Heart right ventricle (tissue), 16 donors: ENCODE data around the gene ZSCAN5A. TPM values are rescaled to one million over a fixed set of nuclear protein-coding genes. Genes with fewer than 3 reads are reported as not detected.
"Not testable (repeated sequence)": the region's sequence is repeated elsewhere in the genome, so short reads cannot be mapped to it uniquely, and the experiment has no call there.

Experiments
- ATAC-seq, 8 donors: fragments of 200-7000 bp; cut with Tn5 transposase; one replicate each; pipeline ENCODE4 v1.9.1; 2020; ENCODE audit warnings: mild to moderate bottlenecking in 8 of 8, moderate library complexity in 8 of 8, moderate number of reproducible peaks in 1 of 8
- DNase-seq, 2 donors: peaks; one replicate each; pipeline ENCODE4 v3.0.0-alpha.2; 2020
- H3K27ac ChIP-seq, 10 donors: fragments of 200-600 bp; sonication (generic) in 2 of 10; one replicate each; pipeline versions ENCODE4 v1.5.0 to v1.8.0; 2020 to 2022; ENCODE audit warnings: mild to moderate bottlenecking in 3 of 10
- H3K27me3 ChIP-seq, 7 donors: fragments of 200-600 bp; one replicate each; pipeline ENCODE4 v1.8.0; 2021 to 2022; ENCODE audit warnings: mild to moderate bottlenecking in 2 of 7
- H3K36me3 ChIP-seq, 9 donors: fragments of 200-600 bp; sonication (generic) in 1 of 9; one replicate each; pipeline versions ENCODE4 v1.5.0 to v1.8.0; 2020 to 2022; ENCODE audit warnings: mild to moderate bottlenecking in 2 of 9
- H3K4me1 ChIP-seq, 9 donors: fragments of 200-600 bp; sonication (generic) in 1 of 9; one replicate each; pipeline versions ENCODE4 v1.5.0 to v1.8.0; 2020 to 2022; ENCODE audit warnings: mild to moderate bottlenecking in 4 of 9
- H3K4me3 ChIP-seq, 10 donors: fragments of 200-600 bp; sonication (generic) in 2 of 10; one replicate each; pipeline versions ENCODE4 v1.5.0 to v1.8.0; 2020 to 2022; ENCODE audit warnings: mild to moderate bottlenecking in 7 of 10, moderate library complexity in 2 of 10
- H3K9me3 ChIP-seq, 11 donors: fragments of 200-600 bp in 10 of 11; sonication (generic) in 2 of 11; one replicate each; pipeline versions ENCODE4 v1.5.0 to v1.8.0; 2013 to 2022; ENCODE audit warnings: mild to moderate bottlenecking in 2 of 11, control low read depth in 1 of 11, moderate library complexity in 1 of 11
- CTCF ChIP-seq, 9 donors: fragments of 200-600 bp; sonication (generic) in 2 of 9; IDR thresholded peaks; one replicate each; pipeline versions ENCODE4 v1.5.0 to v1.8.0; 2021 to 2022; ENCODE audit warnings: antibody characterized with exemption in 9 of 9, mild to moderate bottlenecking in 5 of 9, moderate library complexity in 1 of 9
- WGBS, 2 donors: extraction: QIAGEN DNeasy Blood & Tissue Kit; methylation state at CpG; one replicate each; pipeline ENCODE4 v1.1.7; 2013; ENCODE audit warnings: inconsistent platforms in 1 of 2; 5-methylcytosine and 5-hydroxymethylcytosine counted together
- intact Hi-C, 10 donors: fragments of 100-400 bp; cut with DNase I; formaldehyde crosslinking; loops; one replicate each; pipeline versions ENCODE4 v1.11.1 to v1.14.2; 2022
- polyA plus RNA-seq, 2 donors: library from polyadenylated mRNA; stranded (reverse); fragments of 200-250 nt; gene quantifications; one replicate each; pipeline ENCODE4 v1.2.3, GENCODE V29; 2013
- total RNA-seq, 10 donors: library from RNA; stranded (reverse); fragmentation: NEBNext Ultra II Directional in 3 of 10; extraction: Animal tissue kit (Norgen Biotek cat#: 25700) in 3 of 10; gene quantifications; one replicate each; pipeline versions ENCODE4 v1.2.1 to v1.2.4, GENCODE V29; 2021 to 2023
- donor health status: Arrhythmogenic right ventricular cardiomyopathy.
- donor health status: ischemic (EF 13 %, LVEDD 7.1; RV severe dilation, severe dysfunction).
- donor health status: healthy with polysubstance abuse.
- donor health status: DM: no; HTN: yes; CAD: no.
- donor health status: DM: no; HTN: no; CAD: no.
- donor health status: ischemic (EF 25% LVEDD 6.9; RV normal size, moderate dysfunction).
- donor health status: ischemic (EF 25% LVEDD 5.7; RV mildly dilated, moderate dysfunction).
- donor health status: healthy.
- donor health status: DM: yes; HTN: yes; CAD: no.
- donor health status: Ischemic cardiomyopathy.
- donor health status: ischemic (EF 35%, LVEDD 5.7; RV mildly dilated, moderate dysfunction).
- donor health status: nonischemic (EF 11% LVEDD 7.7; RV severe dilation, severe dysfunction).
- donor health status: DM: yes; HTN: yes; CAD: no.
- donor health status: PGD.
- donor health status: ischemic (EF 29% LVEDD 5.4; RV normal size, mild dysfunction).
- donor health status: nonischemic (EF 23%, LVEDD 6.1; RV moderate dilation, normal function).

The ZSCAN5A gene
- total and polyA plus RNA-seq, 12 donors: 9.5 to 33.4 (median 20.5) TPM

- no peak for ATAC-seq
- 75 to 83% methylated on average over 6 of the region's 6 CpGs for WGBS, 2 donors
- no peak for TF ChIP-seq CTCF (IDR thresholded peaks at IDR 0.05)
- intact Hi-C loops: no loop called here
- Histone ChIP-seq H3K9me3 (no peaks in the 10 kb centered on the region), H3K27me3 (peaks cover 0 to 3% (median 0%) of the 10 kb centered on the region in 7 donors), H3K27ac (no peak overlapping the region), H3K36me3 (peaks cover 0 to 11% (median 0%) of the 10 kb centered on the region in 9 donors), H3K4me3 (no peak overlapping the region), H3K4me1 (peaks cover 0 to under 1% (median 0%) of the 10 kb centered on the region in 9 donors)
- DNase-seq: no peak
Measured at GRCh38 chr19:56222901-56223300, 91.7 kb downstream of the ZSCAN5A start.

GRCh38 chr19:56221851-56222250 is 92.8 kb downstream of the ZSCAN5A start:
- H3K27me3 ChIP-seq: peaks cover 0 to 13% (median 6%) of the 10 kb centered on the region in 7 donors
- no peaks in the 10 kb centered on the region for H3K9me3 ChIP-seq
- H3K36me3 ChIP-seq: peaks cover 0 to 11% (median 0%) of the 10 kb centered on the region in 9 donors
- no peak for TF ChIP-seq CTCF (IDR thresholded peaks at IDR 0.05)
- H3K4me3 ChIP-seq: no peak overlapping the region
- no peak overlapping the region for H3K27ac ChIP-seq
- peaks cover 0 to 11% (median 6%) of the 10 kb centered on the region in 9 donors for H3K4me1 ChIP-seq
- 92 to 96% methylated on average over 14 of the region's 14 CpGs for WGBS, 2 donors
- no peak for DNase-seq
- ATAC-seq: no peak
- intact Hi-C loops: no loop called here

- H3K27ac ChIP-seq, H3K4me3 ChIP-seq, intact Hi-C loops, ATAC-seq, DNase-seq, H3K9me3 ChIP-seq: not testable (repeated sequence)
- Histone ChIP-seq H3K36me3 (peaks cover 0 to 11% (median 0%) of the 10 kb centered on the region in 9 donors), H3K4me1 (peaks cover 0 to 11% (median 6%) of the 10 kb centered on the region in 9 donors), H3K27me3 (peaks cover 0 to 17% (median 6%) of the 10 kb centered on the region in 7 donors)
- peak in 5 of 9 donors; percentile 6 to 31 (median 23) for TF ChIP-seq CTCF (IDR thresholded peaks at IDR 0.05)
- WGBS, 2 donors: 63 to 64% methylated on average over 9 of the region's 9 CpGs
Measured at GRCh38 chr19:56221442-56221841, 93.2 kb downstream of the ZSCAN5A start.

- Histone ChIP-seq H3K27me3 (peaks cover 0 to 18% (median 7%) of the 10 kb centered on the region in 7 donors), H3K4me1 (peaks cover 0 to 11% (median 6%) of the 10 kb centered on the region in 9 donors), H3K9me3 (no peaks in the 10 kb centered on the region), H3K36me3 (peaks cover 0 to 11% (median 0%) of the 10 kb centered on the region in 9 donors), H3K4me3 (no peak overlapping the region), H3K27ac (no peak overlapping the region)
- ATAC-seq: no peak
- WGBS, 2 donors: 85% methylated on average over 10 of the region's 10 CpGs
- DNase-seq: no peak
- intact Hi-C loops: no loop called here
- no peak for TF ChIP-seq CTCF (IDR thresholded peaks at IDR 0.05)
Measured at GRCh38 chr19:56218961-56219360, 95.7 kb downstream of the ZSCAN5A start.
